ENCODE data around the gene NXPE1. TPM values are rescaled to one million over a fixed set of nuclear protein-coding genes. Genes with fewer than 3 reads are reported as not detected.

NXPE1 gene
- total and polyA plus RNA-seq, 4 donors = not detected

- no peaks in the 10 kb centered on the region for H3K27me3 ChIP-seq (ENCODE audit: control insufficient read depth in 3 of 3, insufficient read depth in 3 of 3, low read length in 2 of 3)
- no peak overlapping the region for H3K9ac ChIP-seq (ENCODE audit: insufficient read depth in 1 of 2, low read length in 2 of 2)
- H3K4me3 ChIP-seq = no peak overlapping the region
- no peak for DNase-seq
- WGBS, 2 donors = 48 to 58% methylated on average over 1 of the region's 1 CpG
- no peak for TF ChIP-seq CTCF (IDR thresholded peaks at IDR 0.05; ENCODE audit: control extremely low read depth, extremely low read depth)
- ATAC-seq (ENCODE audit: insufficient read depth, low FRiP score) = no peak
- no peak overlapping the region for H3K27ac ChIP-seq (ENCODE audit: low read depth in 1 of 2, low read length in 1 of 2)
- H3K4me1 ChIP-seq (ENCODE audit: control insufficient read depth in 5 of 5, insufficient read depth in 5 of 5, low read length in 5 of 5) = no peaks in the 10 kb centered on the region
- H3K36me3 ChIP-seq (ENCODE audit: control insufficient read depth in 4 of 4, insufficient read depth in 4 of 4, low read length in 4 of 4) = no peaks in the 10 kb centered on the region
- H3K9me3 ChIP-seq (ENCODE audit: control insufficient read depth in 4 of 4, insufficient read depth in 3 of 4, low read length in 3 of 4) = peaks cover 0 to 1% (median 0%) of the 10 kb centered on the region in 4 donors
These were observed 12.0 kb upstream of the NXPE1 start for GRCh38 chr11:114571712-114572111.

DNA sequence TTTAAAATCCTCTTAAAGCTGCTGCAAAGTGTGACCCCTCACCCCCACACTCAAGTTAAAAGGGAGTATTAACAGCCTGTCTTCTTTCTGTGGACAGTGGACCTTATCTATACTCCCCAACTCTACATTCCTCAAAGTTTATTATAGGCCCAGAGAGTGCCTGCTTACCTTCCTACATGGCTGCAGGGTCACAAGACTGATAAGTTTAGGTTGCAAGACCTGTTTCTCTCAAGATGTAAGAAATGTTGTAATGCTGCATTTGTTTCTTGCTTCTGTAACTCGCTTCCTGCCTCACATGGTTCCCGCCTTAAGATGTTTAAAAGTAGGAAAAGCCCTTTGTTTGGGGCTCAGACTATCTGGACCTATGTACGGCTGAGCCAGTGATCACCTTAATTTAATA, 10.1 kb upstream of the NXPE1 start:
- no peak overlapping the region for H3K4me3 ChIP-seq
- no peak overlapping the region for H3K9ac ChIP-seq (ENCODE audit: insufficient read depth in 1 of 2, low read length in 2 of 2)
- ATAC-seq (ENCODE audit: insufficient read depth, low FRiP score) = no peak
- H3K27me3 ChIP-seq (ENCODE audit: control insufficient read depth in 3 of 3, insufficient read depth in 3 of 3, low read length in 2 of 3) = no peaks in the 10 kb centered on the region
- no peak overlapping the region for H3K27ac ChIP-seq (ENCODE audit: low read depth in 1 of 2, low read length in 1 of 2)
- H3K9me3 ChIP-seq (ENCODE audit: control insufficient read depth in 4 of 4, insufficient read depth in 3 of 4, low read length in 3 of 4) = peaks cover 0 to 1% (median 0%) of the 10 kb centered on the region in 4 donors
- peak in 2 of 3 donors; percentile 9 to 63 for DNase-seq
- TF ChIP-seq CTCF (IDR thresholded peaks at IDR 0.05; ENCODE audit: control extremely low read depth, extremely low read depth) = no peak
- WGBS, 2 donors = 66 to 81% methylated on average over 3 of the region's 3 CpGs
- no peaks in the 10 kb centered on the region for H3K4me1 ChIP-seq (ENCODE audit: control insufficient read depth in 5 of 5, insufficient read depth in 5 of 5, low read length in 5 of 5)
- no peaks in the 10 kb centered on the region for H3K36me3 ChIP-seq (ENCODE audit: control insufficient read depth in 4 of 4, insufficient read depth in 4 of 4, low read length in 4 of 4)

DNA sequence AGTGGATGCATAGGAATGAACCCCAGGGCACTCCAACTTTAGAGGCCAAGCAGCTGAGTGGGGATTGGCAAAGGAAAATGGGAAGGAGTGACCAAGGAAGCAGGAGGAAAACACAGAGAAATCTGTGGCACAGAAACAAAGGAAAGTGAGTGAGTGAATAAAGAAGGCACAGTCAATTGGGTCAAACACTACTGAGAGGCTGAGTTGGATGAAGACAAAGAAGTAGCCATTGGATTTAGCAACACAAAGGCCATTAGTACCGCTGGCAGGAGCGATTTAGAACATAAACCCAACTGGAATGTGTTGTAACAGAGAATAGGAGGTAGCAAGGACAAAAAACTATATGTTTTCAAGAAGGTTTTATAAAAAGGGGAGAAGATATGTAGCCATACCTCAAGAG, 6.6 kb upstream of the NXPE1 start:
- no peaks in the 10 kb centered on the region for H3K27me3 ChIP-seq (ENCODE audit: control insufficient read depth in 3 of 3, insufficient read depth in 3 of 3, low read length in 2 of 3)
- no peak overlapping the region for H3K4me3 ChIP-seq
- no peak for DNase-seq
- H3K4me1 ChIP-seq (ENCODE audit: control insufficient read depth in 5 of 5, insufficient read depth in 5 of 5, low read length in 5 of 5) = no peaks in the 10 kb centered on the region
- no peak for TF ChIP-seq CTCF (IDR thresholded peaks at IDR 0.05; ENCODE audit: control extremely low read depth, extremely low read depth)
- no peak for ATAC-seq (ENCODE audit: insufficient read depth, low FRiP score)
- 59 to 64% methylated on average over 2 of the region's 2 CpGs for WGBS, 2 donors
- H3K36me3 ChIP-seq (ENCODE audit: control insufficient read depth in 4 of 4, insufficient read depth in 4 of 4, low read length in 4 of 4) = no peaks in the 10 kb centered on the region
- no peak overlapping the region for H3K9ac ChIP-seq (ENCODE audit: insufficient read depth in 1 of 2, low read length in 2 of 2)
- H3K9me3 ChIP-seq (ENCODE audit: control insufficient read depth in 4 of 4, insufficient read depth in 3 of 4, low read length in 3 of 4) = no peaks in the 10 kb centered on the region
- H3K27ac ChIP-seq (ENCODE audit: low read depth in 1 of 2, low read length in 1 of 2) = no peak overlapping the region

DNA sequence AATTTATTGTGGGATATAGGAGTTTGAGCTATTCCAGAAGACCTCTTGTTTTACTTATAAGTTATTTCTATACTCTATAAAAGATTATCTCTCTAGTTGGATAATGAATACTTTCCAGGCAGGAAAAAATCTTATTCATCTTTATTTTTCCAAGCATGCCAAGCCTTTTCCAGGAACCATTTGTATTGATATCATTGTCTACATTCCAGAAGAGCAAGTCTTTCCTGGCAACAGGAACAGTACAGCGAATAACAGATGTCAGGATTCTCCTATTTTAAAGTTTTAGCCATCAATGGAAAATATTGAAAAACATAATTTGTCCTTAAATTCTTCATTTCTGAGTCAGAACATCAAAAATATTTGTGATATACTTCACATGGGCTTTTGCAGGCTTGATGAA, 5.2 kb upstream of the NXPE1 start:
- WGBS, 2 donors = 83 to 88% methylated on average over 1 of the region's 1 CpG
- no peaks in the 10 kb centered on the region for H3K27me3 ChIP-seq (ENCODE audit: control insufficient read depth in 3 of 3, insufficient read depth in 3 of 3, low read length in 2 of 3)
- H3K9me3 ChIP-seq (ENCODE audit: control insufficient read depth in 4 of 4, insufficient read depth in 3 of 4, low read length in 3 of 4) = no peaks in the 10 kb centered on the region
- no peak overlapping the region for H3K9ac ChIP-seq (ENCODE audit: insufficient read depth in 1 of 2, low read length in 2 of 2)
- TF ChIP-seq CTCF (IDR thresholded peaks at IDR 0.05; ENCODE audit: control extremely low read depth, extremely low read depth) = no peak
- H3K4me1 ChIP-seq (ENCODE audit: control insufficient read depth in 5 of 5, insufficient read depth in 5 of 5, low read length in 5 of 5) = no peaks in the 10 kb centered on the region
- no peaks in the 10 kb centered on the region for H3K36me3 ChIP-seq (ENCODE audit: control insufficient read depth in 4 of 4, insufficient read depth in 4 of 4, low read length in 4 of 4)
- no peak overlapping the region for H3K4me3 ChIP-seq
- DNase-seq = no peak
- no peak overlapping the region for H3K27ac ChIP-seq (ENCODE audit: low read depth in 1 of 2, low read length in 1 of 2)
- ATAC-seq (ENCODE audit: insufficient read depth, low FRiP score) = no peak

All from lung (tissue), 12 donors.